CD14-positive monocyte (primary cell): ENCODE measurements around the gene TULP1. TPM values are rescaled to one million over a fixed set of nuclear protein-coding genes. Genes with fewer than 3 reads are reported as not detected.

Source experiments
- DNase-seq, 3 donors: peaks; one replicate each; pipeline ENCODE4 v3.0.0-alpha.2; 2011 to 2022
- H2AFZ ChIP-seq: 2 replicates; pipeline ENCODE4 v1.6.0; 2012; ENCODE audit warnings: mild to moderate bottlenecking, low read depth, low read length, inconsistent platforms; ENCODE audit not compliant: insufficient read depth, poor library complexity, severe bottlenecking
- H3K27ac ChIP-seq, 2 donors: 1 replicate in 1 of 2; 2 replicates in 1 of 2; pipeline ENCODE4 v1.5.1; 2012 to 2013; ENCODE audit warnings: low read length in 2 of 2, control low read depth in 1 of 2, inconsistent platforms in 1 of 2, low read depth in 1 of 2, mild to moderate bottlenecking in 1 of 2
- H3K27me3 ChIP-seq, 2 donors: one replicate each; pipeline versions ENCODE4 v1.6.0 to v1.6.1; 2011 to 2013; ENCODE audit warnings: low read length in 2 of 2; ENCODE audit not compliant: control insufficient read depth in 2 of 2, insufficient read depth in 2 of 2
- H3K36me3 ChIP-seq, 2 donors: replicated peaks in 1 of 2; 1 replicate in 1 of 2; 2 replicates in 1 of 2; pipeline versions ENCODE4 v1.5.1 to v1.6.1; 2012 to 2013; ENCODE audit warnings: low read length in 2 of 2, control low read depth in 1 of 2, inconsistent platforms in 1 of 2, mild to moderate bottlenecking in 1 of 2; ENCODE audit not compliant: insufficient read depth in 2 of 2, control insufficient read depth in 1 of 2
- H3K4me1 ChIP-seq, 2 donors: 1 replicate in 1 of 2; 2 replicates in 1 of 2; pipeline versions ENCODE4 v1.5.1 to v1.6.1; 2012 to 2013; ENCODE audit warnings: low read length in 2 of 2, control low read depth in 1 of 2, inconsistent platforms in 1 of 2, mild to moderate bottlenecking in 1 of 2, moderate library complexity in 1 of 2; ENCODE audit not compliant: insufficient read depth in 2 of 2, control insufficient read depth in 1 of 2
- H3K4me2 ChIP-seq: replicated peaks from 2 replicates; pipeline ENCODE3; 2012; ENCODE audit warnings: low read length, moderate library complexity, mild to moderate bottlenecking; ENCODE audit not compliant: poor library complexity, severe bottlenecking; ENCODE audit errors: extremely low read depth
- H3K4me3 ChIP-seq, 3 experiments: fragments of 200-600 bp in 1 of 3; sonication (generic) in 1 of 3; replicated peaks in 1 of 3; 1 replicate in 2 of 3; 2 replicates in 1 of 3; pipeline ENCODE4 v1.5.1; 2011 to 2013; ENCODE audit warnings: low read length in 3 of 3, mild to moderate bottlenecking in 3 of 3, control low read depth in 2 of 3, low read depth in 2 of 3, inconsistent platforms in 1 of 3, moderate library complexity in 1 of 3
- H3K79me2 ChIP-seq: 2 replicates; pipeline ENCODE4 v1.6.0; 2012; ENCODE audit warnings: mild to moderate bottlenecking, control low read depth, inconsistent platforms, low read length, moderate library complexity; ENCODE audit not compliant: insufficient read depth
- H3K9ac ChIP-seq: 2 replicates; pipeline ENCODE4 v1.6.0; 2017; ENCODE audit warnings: low read length, mild to moderate bottlenecking; ENCODE audit not compliant: insufficient read depth, poor library complexity, severe bottlenecking
- H3K9me3 ChIP-seq, 2 donors: replicated peaks in 1 of 2; 1 replicate in 1 of 2; 2 replicates in 1 of 2; pipeline versions ENCODE4 v1.5.1 to v1.6.1; 2012 to 2013; ENCODE audit warnings: low read length in 2 of 2, control low read depth in 1 of 2; ENCODE audit not compliant: control insufficient read depth in 1 of 2, insufficient read depth in 1 of 2
- H4K20me1 ChIP-seq: 2 replicates; pipeline ENCODE4 v1.6.0; 2012; ENCODE audit warnings: mild to moderate bottlenecking, low read length, control low read depth, moderate library complexity; ENCODE audit not compliant: insufficient read depth
- H3K27ac Mint-ChIP-seq, 7 donors: one replicate each; pipeline ENCODE4 v1.8.0; 2020; ENCODE audit warnings: mild to moderate bottlenecking in 7 of 7, mixed read lengths in 7 of 7, moderate library complexity in 6 of 7, inconsistent platforms in 2 of 7
- H3K27me3 Mint-ChIP-seq, 3 donors: one replicate each; pipeline ENCODE4 v1.8.0; 2021 to 2022; ENCODE audit warnings: low read depth in 3 of 3, mild to moderate bottlenecking in 3 of 3, mixed read lengths in 3 of 3, moderate library complexity in 3 of 3, inconsistent platforms in 1 of 3
- H3K36me3 Mint-ChIP-seq, 2 donors: one replicate each; pipeline ENCODE4 v1.8.0; 2020; ENCODE audit warnings: mixed read lengths in 2 of 2, inconsistent platforms in 1 of 2, mild to moderate bottlenecking in 1 of 2
- H3K4me1 Mint-ChIP-seq: one replicate; pipeline ENCODE4 v1.8.0; 2020; ENCODE audit warnings: mild to moderate bottlenecking, mixed read lengths
- H3K4me3 Mint-ChIP-seq, 2 donors: one replicate each; pipeline ENCODE4 v1.8.0; 2020; ENCODE audit warnings: mild to moderate bottlenecking in 2 of 2, mixed read lengths in 2 of 2, moderate library complexity in 1 of 2
- H3K9me3 Mint-ChIP-seq, 7 donors: one replicate each; pipeline ENCODE4 v1.8.0; 2020 to 2022; ENCODE audit warnings: mixed read lengths in 7 of 7, mild to moderate bottlenecking in 6 of 7, moderate library complexity in 6 of 7, inconsistent platforms in 2 of 7
- CTCF ChIP-seq: fragments of 200-600 bp; IDR thresholded peaks from one replicate; pipeline ENCODE4 v1.8.0; 2022; ENCODE audit warnings: antibody characterized with exemption, mild to moderate bottlenecking
- WGBS: methylation state at CpG from one replicate; pipeline ENCODE4 v1.1.5; 2013; ENCODE audit warnings: missing lambda C conversion rate; ENCODE audit not compliant: insufficient coverage; 5-methylcytosine and 5-hydroxymethylcytosine counted together
- intact Hi-C, 2 donors: fragments of 100-400 bp; cut with micrococcal nuclease; formaldehyde crosslinking; loops; one replicate each; pipeline versions ENCODE4 v1.15.0 to v1.15.1; 2023
- polyA plus RNA-seq, 3 donors: library from polyadenylated mRNA; depleted of rRNA in 1 of 3; unstranded in 2 of 3; stranded (reverse) in 1 of 3; fragments of 300-500 nt in 2 of 3; fragments of >200 nt in 1 of 3; fragmentation: Illumina TruSeq in 2 of 3; gene quantifications; 1 replicate in 2 of 3; 2 replicates in 1 of 3; pipeline ENCODE4 v1.2.3, GENCODE V29; 2012 to 2021

TULP1 gene
- polyA plus RNA-seq, 3 donors: not detected

- peaks cover 0 to 3% (median 0%) of the 10 kb centered on the region in 7 donors for H3K9me3 Mint-ChIP-seq
- H3K27ac ChIP-seq: no peak overlapping the region
These were observed 35.7 kb downstream of the TULP1 start for GRCh38 chr6:35477028-35477427.

DNA sequence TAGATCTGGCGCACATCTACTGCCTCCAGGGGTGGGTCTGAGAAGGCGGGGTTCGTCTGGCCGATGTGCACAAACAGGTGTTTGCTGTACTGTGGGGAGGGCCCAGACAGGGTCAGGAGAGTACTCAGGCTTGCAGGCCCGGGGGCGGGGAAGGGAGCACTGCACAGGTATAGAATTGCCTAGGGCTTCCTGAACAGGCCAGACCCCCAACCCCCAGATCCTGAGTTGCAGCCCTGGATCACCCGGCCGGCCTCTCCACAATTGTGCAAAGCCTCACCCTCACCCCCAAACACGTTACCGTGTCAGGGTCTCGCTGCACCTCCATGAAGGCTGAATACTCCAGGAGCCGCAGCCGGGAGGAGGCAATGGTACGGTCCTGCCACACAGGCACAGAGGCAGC lies 36.7 kb downstream of the TULP1 start:
- intact Hi-C loops: no loop called here
- no peak overlapping the region for H3K27ac Mint-ChIP-seq
- H3K27me3 ChIP-seq: no peaks in the 10 kb centered on the region

More at GRCh38 chr6:35477028-35477427, 35.7 kb downstream of the TULP1 start:
- no peak overlapping the region for H3K4me2 ChIP-seq
- H2AFZ ChIP-seq: no peak overlapping the region
- H3K79me2 ChIP-seq: no peaks in the 10 kb centered on the region
- H3K27ac Mint-ChIP-seq: no peak overlapping the region
- H3K4me1 Mint-ChIP-seq: peaks cover 2% of the 10 kb centered on the region
- peaks cover 2 to 10% (median 5%) of the 10 kb centered on the region in 3 donors for H3K27me3 Mint-ChIP-seq
- H4K20me1 ChIP-seq: peaks cover 17% of the 10 kb centered on the region
- H3K4me3 Mint-ChIP-seq: no peak overlapping the region
- no peak overlapping the region for H3K9ac ChIP-seq
- peaks cover 16 to 25% of the 10 kb centered on the region in 2 donors for H3K36me3 Mint-ChIP-seq
- no CpG with 5 or more reads among the region's 8 CpGs for WGBS
- no peak for DNase-seq
- H3K36me3 ChIP-seq: peaks cover 11 to 22% of the 10 kb centered on the region in 2 donors
- TF ChIP-seq CTCF: no peak
- H3K9me3 ChIP-seq: no peaks in the 10 kb centered on the region
- no peaks in the 10 kb centered on the region for H3K4me1 ChIP-seq
- no peaks in the 10 kb centered on the region for H3K27me3 ChIP-seq
- no peak overlapping the region for H3K4me3 ChIP-seq
- intact Hi-C loops: no loop called here

More for the DNA sequence above, 36.7 kb downstream of the TULP1 start:
- no peak for DNase-seq
- Mint-ChIP-seq H3K4me1 (peaks cover 11% of the 10 kb centered on the region), H3K4me3 (no peak overlapping the region), H3K27me3 (peaks cover 2 to 5% (median 5%) of the 10 kb centered on the region in 3 donors), H3K36me3 (peaks cover 24 to 35% of the 10 kb centered on the region in 2 donors), H3K9me3 (peaks cover 0 to 3% (median 0%) of the 10 kb centered on the region in 7 donors)
- Histone ChIP-seq H4K20me1 (peaks cover 28% of the 10 kb centered on the region), H3K9me3 (no peaks in the 10 kb centered on the region), H3K4me2 (no peak overlapping the region), H3K9ac (no peak overlapping the region), H3K79me2 (peaks cover under 1% of the 10 kb centered on the region), H2AFZ (no peak overlapping the region), H3K4me1 (no peaks in the 10 kb centered on the region), H3K36me3 (peaks cover 20 to 32% of the 10 kb centered on the region in 2 donors), H3K27ac (no peak overlapping the region), H3K4me3 (no peak overlapping the region)
- 93% methylated on average over 7 of the region's 14 CpGs for WGBS
- TF ChIP-seq CTCF: no peak
